GM12878 (cell line): ENCODE data around the gene LIN7C. TPM values are rescaled to one million over a fixed set of nuclear protein-coding genes. Genes with fewer than 3 reads are reported as not detected.

ENCODE experiments used
- ATF7 ChIP-seq: fragments of 450-650 bp; IDR thresholded peaks from 2 replicates; pipeline ENCODE4 v1.6.1; 2016; ENCODE audit warnings: low read depth, mild to moderate bottlenecking
- BACH1 ChIP-seq: fragments of 450-650 bp; IDR thresholded peaks from 2 replicates; pipeline ENCODE4 v1.6.1; 2017; ENCODE audit warnings: mild to moderate bottlenecking, borderline replicate concordance
- BCL3 ChIP-seq: IDR thresholded peaks from 2 replicates; pipeline ENCODE4 v1.6.1; 2011; ENCODE audit warnings: borderline replicate concordance, low read depth, mild to moderate bottlenecking, moderate library complexity, low read length; ENCODE audit not compliant: insufficient read depth, poor library complexity, severe bottlenecking
- BRCA1 ChIP-seq: IDR thresholded peaks from 2 replicates; pipeline ENCODE4 v1.6.1; 2011; ENCODE audit warnings: low read depth, low read length, improper control_type of control experiment
- CBX5 ChIP-seq: sonication (generic); IDR thresholded peaks from 2 replicates; pipeline ENCODE4 v1.6.1; 2016; ENCODE audit warnings: low read depth, moderate library complexity, mild to moderate bottlenecking, inconsistent platforms
- HDAC6 ChIP-seq: fragments of 200-600 bp; sonication (generic); IDR thresholded peaks from one replicate; pipeline ENCODE4 v1.8.0; 2017; ENCODE audit warnings: antibody characterized with exemption; ENCODE audit not compliant: unreplicated experiment
- JUND ChIP-seq: IDR thresholded peaks from 2 replicates; pipeline ENCODE4 v1.6.1; 2012; ENCODE audit warnings: low read depth, mild to moderate bottlenecking, low read length, improper control_type of control experiment, moderate library complexity
- NFYB ChIP-seq: IDR thresholded peaks from 2 replicates; pipeline ENCODE4 v1.6.1; 2011; ENCODE audit warnings: low read depth, mild to moderate bottlenecking, low read length, improper control_type of control experiment, moderate library complexity; ENCODE audit not compliant: insufficient read depth
- NR2F1 ChIP-seq: fragments of 450-650 bp; conservative IDR thresholded peaks from 2 replicates; pipeline ENCODE4 v1.6.1; 2017; ENCODE audit warnings: mild to moderate bottlenecking
- PML ChIP-seq: IDR thresholded peaks from 2 replicates; pipeline ENCODE4 v1.6.1; 2012; ENCODE audit warnings: low read length, inconsistent platforms
- POLR2AphosphoS5 ChIP-seq: IDR thresholded peaks from 2 replicates; pipeline ENCODE4 v1.6.1; 2011; ENCODE audit warnings: mild to moderate bottlenecking, low read length, inconsistent platforms
- SMAD1 ChIP-seq: fragments of 450-650 bp; IDR thresholded peaks from 2 replicates; pipeline ENCODE4 v1.6.1; 2018; ENCODE audit warnings: mild to moderate bottlenecking, low read depth; ENCODE audit not compliant: partially characterized antibody
- TAF1 ChIP-seq: IDR thresholded peaks from 2 replicates; pipeline ENCODE4 v1.6.1; 2011; ENCODE audit warnings: mild to moderate bottlenecking, low read depth, low read length, borderline replicate concordance
- YBX1 ChIP-seq: fragments of 450-650 bp; IDR thresholded peaks from 2 replicates; pipeline ENCODE4 v1.6.1; 2016; ENCODE audit warnings: antibody characterized with exemption
- ZBED1 ChIP-seq: IDR thresholded peaks from 2 replicates; pipeline ENCODE4 v1.6.1; 2016; ENCODE audit warnings: borderline replicate concordance
- ZBTB33 ChIP-seq: fragments of 450-650 bp; IDR thresholded peaks from 2 replicates; pipeline ENCODE4 v1.6.1; 2017; ENCODE audit warnings: mild to moderate bottlenecking
- ZNF592 ChIP-seq: fragments of 450-650 bp; IDR thresholded peaks from 2 replicates; pipeline ENCODE4 v1.6.1; 2017; ENCODE audit warnings: mild to moderate bottlenecking, moderate library complexity
- polyA plus RNA-seq, 11 experiments: library from polyadenylated mRNA; depleted of rRNA in 4 of 11; unstranded in 6 of 11; stranded (reverse) in 5 of 11; fragments of >200 nt; fragmentation: Nextera tagmentation in 4 of 11; fragmentation: Illumina TruSeq in 1 of 11; extraction: Ambion mirVana in 4 of 11; extraction: Trizol in 1 of 11; gene quantifications; 1 replicate in 1 of 11; 2 replicates in 10 of 11; pipeline versions ENCODE4 v1.2.1 to v1.2.3, GENCODE V29; 2011 to 2016; ENCODE audit warnings: inconsistent platforms in 2 of 11, missing spikeins in 2 of 11, low read depth in 1 of 11
- total RNA-seq, 4 experiments: library from RNA; depleted of rRNA in 3 of 4; stranded (reverse); fragments of >200 nt in 3 of 4; fragmentation: Illumina TruSeq in 1 of 4; extraction: Trizol in 1 of 4; gene quantifications; 2 replicates each; pipeline versions ENCODE4 v1.2.1 to v1.2.3, GENCODE V29; 2013 to 2021
- TF ChIP-seq, protein P1 (sequence below): fragments of 450-650 bp; IDR thresholded peaks from 2 replicates; pipeline ENCODE4 v1.6.1; 2016; ENCODE audit warnings: mild to moderate bottlenecking

LIN7C gene
- total and polyA plus RNA-seq, 10 of the 15 experiments (the other 5 are each of a cell fraction or from before 2014, with no cell fraction given), result 6.0 to 23.7 (median 15.1) TPM

- TF ChIP-seq ATF7 (peak; percentile 64), BRCA1 (peak; percentile 89), TAF1 (peak; percentile 93), NFYB (no peak), POLR2AphosphoS5 (peak; percentile 97), YBX1 (no peak), PML (peak; percentile 97), BCL3 (no peak), ZBED1 (peak; percentile 94), BACH1 (peak; percentile 79; the same call in 1 of the 2 replicates), NR2F1 (peak; percentile 42; the same call in 1 of the 2 replicates), JUND (0 out of 2 replicates have a peak, but pooled peaks have one; percentile 32), ZBTB33 (no peak), ZNF592 (0 out of 2 replicates have a peak, but pooled peaks have one; percentile 42), HDAC6 (peak; percentile 22), CBX5 (peak; percentile 80; the same call in 1 of the 2 replicates), SMAD1 (peak; percentile 27)
- TF ChIP-seq, protein P1, sequence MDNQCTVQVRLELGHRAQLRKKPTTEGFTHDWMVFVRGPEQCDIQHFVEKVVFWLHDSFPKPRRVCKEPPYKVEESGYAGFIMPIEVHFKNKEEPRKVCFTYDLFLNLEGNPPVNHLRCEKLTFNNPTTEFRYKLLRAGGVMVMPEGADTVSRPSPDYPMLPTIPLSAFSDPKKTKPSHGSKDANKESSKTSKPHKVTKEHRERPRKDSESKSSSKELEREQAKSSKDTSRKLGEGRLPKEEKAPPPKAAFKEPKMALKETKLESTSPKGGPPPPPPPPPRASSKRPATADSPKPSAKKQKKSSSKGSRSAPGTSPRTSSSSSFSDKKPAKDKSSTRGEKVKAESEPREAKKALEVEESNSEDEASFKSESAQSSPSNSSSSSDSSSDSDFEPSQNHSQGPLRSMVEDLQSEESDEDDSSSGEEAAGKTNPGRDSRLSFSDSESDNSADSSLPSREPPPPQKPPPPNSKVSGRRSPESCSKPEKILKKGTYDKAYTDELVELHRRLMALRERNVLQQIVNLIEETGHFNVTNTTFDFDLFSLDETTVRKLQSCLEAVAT, result no peak
These were observed at the start of gene LIN7C (continued) for GRCh38 chr11:27506200-27507182.
